Activated CD4-positive, alpha-beta memory T cell treated with anti-CD3 and anti-CD28 coated beads, Interleukin-2, amount 10 ng/mL, durations not matched to agents 7 days and 5 days (primary cell): ENCODE measurements around the gene SRPK2. TPM values are rescaled to one million over a fixed set of nuclear protein-coding genes. Genes with fewer than 3 reads are reported as not detected.

Source experiments
- CTCF ChIA-PET: fragments of 350-600 bp; sonication (Branson Sonifier 250); formaldehyde crosslinking; loops from one replicate; lab custom pipeline; 2021; ENCODE audit warnings: antibody characterized with exemption, inconsistent platforms; lab: Charles Lee
- POLR2A ChIA-PET: fragments of 350-600 bp; sonication (Branson Sonifier 250); formaldehyde crosslinking; loops from one replicate; lab custom pipeline; 2021; ENCODE audit warnings: antibody characterized with exemption; lab: Charles Lee
- DNase-seq: peaks from one replicate; pipeline ENCODE4 v3.0.0-alpha.2; 2020
- H3K27ac Mint-ChIP-seq: one replicate; pipeline ENCODE4 v1.8.0; 2021; ENCODE audit warnings: mild to moderate bottlenecking, mixed read lengths
- H3K27me3 Mint-ChIP-seq: one replicate; pipeline ENCODE4 v1.8.0; 2021; ENCODE audit warnings: mixed read lengths
- H3K36me3 Mint-ChIP-seq: one replicate; pipeline ENCODE4 v1.8.0; 2021; ENCODE audit warnings: low read depth, mixed read lengths
- H3K4me1 Mint-ChIP-seq: one replicate; pipeline ENCODE4 v1.8.0; 2021; ENCODE audit warnings: mixed read lengths
- H3K4me3 Mint-ChIP-seq: one replicate; pipeline ENCODE4 v1.8.0; 2021; ENCODE audit warnings: mild to moderate bottlenecking, mixed read lengths
- H3K9me3 Mint-ChIP-seq: one replicate; pipeline ENCODE4 v1.8.0; 2021; ENCODE audit warnings: mixed read lengths
- total RNA-seq, 2 experiments: library from RNA; stranded (reverse); gene quantifications; one replicate each; pipeline ENCODE4 v1.2.3, GENCODE V29; 2021

Gene SRPK2
- total RNA-seq, 2 experiments from 2014 or later, result 42.9 to 45.0 TPM

GRCh38 chr7:105218215-105218614 lies 170.5 kb downstream of the SRPK2 start:
- POLR2A ChIA-PET, result no interaction called here
- Mint-ChIP-seq H3K27me3 (no peaks in the 10 kb centered on the region), H3K4me3 (no peak overlapping the region), H3K27ac (no peak overlapping the region), H3K36me3 (peaks cover 5% of the 10 kb centered on the region), H3K9me3 (no peaks in the 10 kb centered on the region), H3K4me1 (peaks cover 6% of the 10 kb centered on the region)
- no peak for DNase-seq
- CTCF ChIA-PET, result no interaction called here

- ChIA-PET POLR2A (no interaction called here), CTCF (no interaction called here)
- peaks cover 6% of the 10 kb centered on the region for H3K4me1 Mint-ChIP-seq
- no peak for DNase-seq
- peaks cover 9% of the 10 kb centered on the region for H3K36me3 Mint-ChIP-seq
- H3K27me3 Mint-ChIP-seq, result no peaks in the 10 kb centered on the region
- no peaks in the 10 kb centered on the region for H3K9me3 Mint-ChIP-seq
- no peak overlapping the region for H3K4me3 Mint-ChIP-seq
- H3K27ac Mint-ChIP-seq, result no peak overlapping the region
These were observed 171.9 kb downstream of the SRPK2 start for GRCh38 chr7:105216786-105217185.

- DNase-seq, result no peak
- Mint-ChIP-seq H3K36me3 (peaks cover 9% of the 10 kb centered on the region), H3K9me3 (no peaks in the 10 kb centered on the region), H3K4me3 (no peak overlapping the region), H3K4me1 (peaks cover 8% of the 10 kb centered on the region), H3K27me3 (no peaks in the 10 kb centered on the region), H3K27ac (no peak overlapping the region)
- ChIA-PET CTCF (no interaction called here), POLR2A (no interaction called here)
These were observed 172.9 kb downstream of the SRPK2 start for GRCh38 chr7:105215821-105216220.

- ChIA-PET POLR2A (no interaction called here), CTCF (no interaction called here)
- Mint-ChIP-seq H3K9me3 (no peaks in the 10 kb centered on the region), H3K4me3 (no peak overlapping the region), H3K27me3 (no peaks in the 10 kb centered on the region), H3K36me3 (peaks cover 9% of the 10 kb centered on the region), H3K27ac (no peak overlapping the region), H3K4me1 (peaks cover 14% of the 10 kb centered on the region)
- no peak for DNase-seq
These were observed 173.5 kb downstream of the SRPK2 start for GRCh38 chr7:105215182-105215581.

- Mint-ChIP-seq H3K27me3 (no peaks in the 10 kb centered on the region), H3K4me1 (peaks cover 24% of the 10 kb centered on the region), H3K9me3 (no peaks in the 10 kb centered on the region), H3K36me3 (peaks cover 9% of the 10 kb centered on the region), H3K27ac (no peak overlapping the region), H3K4me3 (no peak overlapping the region)
- no peak for DNase-seq
- ChIA-PET CTCF (no interaction called here), POLR2A (no interaction called here)
These were observed 175.1 kb downstream of the SRPK2 start for GRCh38 chr7:105213611-105214010.

GRCh38 chr7:105212212-105212611 lies 176.5 kb downstream of the SRPK2 start:
- Mint-ChIP-seq H3K27ac (no peak overlapping the region), H3K4me3 (no peak overlapping the region), H3K27me3 (no peaks in the 10 kb centered on the region), H3K36me3 (peaks cover 19% of the 10 kb centered on the region), H3K9me3 (no peaks in the 10 kb centered on the region), H3K4me1 (peaks cover 29% of the 10 kb centered on the region)
- ChIA-PET CTCF (no interaction called here), POLR2A (no interaction called here)
- DNase-seq, result no peak

GRCh38 chr7:105210721-105211205 lies 178.0 kb downstream of the SRPK2 start:
- ChIA-PET CTCF (interaction anchor here (0.9 to 1.3 kb wide), 2 partner anchors 10 to 14 kb away, joined by 3 read pairs; no protein-coding TSS in a partner anchor), POLR2A (interaction anchor here (2.0 kb wide), 1 partner anchor 58 kb away, joined by 4 read pairs; no protein-coding TSS in a partner anchor)
- DNase-seq, result no peak
- peaks cover 21% of the 10 kb centered on the region for H3K36me3 Mint-ChIP-seq
- H3K27me3 Mint-ChIP-seq, result no peaks in the 10 kb centered on the region
- peaks cover 37% of the 10 kb centered on the region for H3K4me1 Mint-ChIP-seq
- no peak overlapping the region for H3K4me3 Mint-ChIP-seq
- no peak overlapping the region for H3K27ac Mint-ChIP-seq
- no peaks in the 10 kb centered on the region for H3K9me3 Mint-ChIP-seq

GRCh38 chr7:105209870-105210269 lies 178.9 kb downstream of the SRPK2 start:
- no peak overlapping the region for H3K27ac Mint-ChIP-seq
- H3K27me3 Mint-ChIP-seq, result no peaks in the 10 kb centered on the region
- H3K36me3 Mint-ChIP-seq, result peaks cover 16% of the 10 kb centered on the region
- POLR2A ChIA-PET, result interaction anchor here (1.2 to 2.0 kb wide), 2 partner anchors 58 to 143 kb away, joined by 4 read pairs; no protein-coding TSS in a partner anchor
- no peaks in the 10 kb centered on the region for H3K9me3 Mint-ChIP-seq
- CTCF ChIA-PET, result no interaction called here
- DNase-seq, result no peak
- H3K4me3 Mint-ChIP-seq, result no peak overlapping the region
- peaks cover 40% of the 10 kb centered on the region for H3K4me1 Mint-ChIP-seq

GRCh38 chr7:105209433-105209832 lies 179.3 kb downstream of the SRPK2 start:
- Mint-ChIP-seq H3K9me3 (no peaks in the 10 kb centered on the region), H3K4me1 (peaks cover 41% of the 10 kb centered on the region), H3K27ac (no peak overlapping the region), H3K4me3 (no peak overlapping the region), H3K27me3 (no peaks in the 10 kb centered on the region), H3K36me3 (peaks cover 16% of the 10 kb centered on the region)
- POLR2A ChIA-PET, result interaction anchor here (1.2 to 2.0 kb wide), 2 partner anchors 59 to 143 kb away, joined by 4 read pairs; no protein-coding TSS in a partner anchor
- DNase-seq, result no peak
- CTCF ChIA-PET, result interaction anchor here (0.7 kb wide), 1 partner anchor 157 kb away, joined by 3 read pairs; no protein-coding TSS in a partner anchor

- no peak for DNase-seq
- no peaks in the 10 kb centered on the region for H3K9me3 Mint-ChIP-seq
- POLR2A ChIA-PET, result no interaction called here
- H3K36me3 Mint-ChIP-seq, result peaks cover 16% of the 10 kb centered on the region
- H3K4me3 Mint-ChIP-seq, result no peak overlapping the region
- H3K27me3 Mint-ChIP-seq, result no peaks in the 10 kb centered on the region
- CTCF ChIA-PET, result interaction anchor here (0.8 kb wide), 1 partner anchor 16 kb away, joined by 3 read pairs; no protein-coding TSS in a partner anchor
- H3K4me1 Mint-ChIP-seq, result peaks cover 43% of the 10 kb centered on the region
- no peak overlapping the region for H3K27ac Mint-ChIP-seq
These were observed 181.7 kb downstream of the SRPK2 start for GRCh38 chr7:105206985-105207384.

GRCh38 chr7:105205592-105206237 lies 183.0 kb downstream of the SRPK2 start:
- Mint-ChIP-seq H3K4me1 (peaks cover 40% of the 10 kb centered on the region), H3K4me3 (peak overlapping the region; percentile 9), H3K27me3 (no peaks in the 10 kb centered on the region), H3K9me3 (no peaks in the 10 kb centered on the region), H3K27ac (peak overlapping the region; percentile 65), H3K36me3 (peaks cover 20% of the 10 kb centered on the region)
- ChIA-PET POLR2A (no interaction called here), CTCF (interaction anchor here (0.8 kb wide), 1 partner anchor 17 kb away, joined by 3 read pairs; no protein-coding TSS in a partner anchor)
- DNase-seq, result peak; percentile 24

- ChIA-PET CTCF (no interaction called here), POLR2A (no interaction called here)
- Mint-ChIP-seq H3K36me3 (peaks cover 27% of the 10 kb centered on the region), H3K4me1 (peaks cover 32% of the 10 kb centered on the region), H3K27ac (peak overlapping the region; percentile 17), H3K9me3 (no peaks in the 10 kb centered on the region), H3K27me3 (no peaks in the 10 kb centered on the region), H3K4me3 (no peak overlapping the region)
- DNase-seq, result no peak
These were observed 183.8 kb downstream of the SRPK2 start for GRCh38 chr7:105204953-105205352.

- Mint-ChIP-seq H3K27ac (no peak overlapping the region), H3K9me3 (no peaks in the 10 kb centered on the region)
- POLR2A ChIA-PET, result no interaction called here
These were observed 184.2 kb downstream of the SRPK2 start for GRCh38 chr7:105204520-105204919.

More at GRCh38 chr7:105204520-105204919, 184.2 kb downstream of the SRPK2 start:
- peaks cover 30% of the 10 kb centered on the region for H3K4me1 Mint-ChIP-seq
- CTCF ChIA-PET, result no interaction called here
- no peaks in the 10 kb centered on the region for H3K27me3 Mint-ChIP-seq
- H3K4me3 Mint-ChIP-seq, result no peak overlapping the region
- no peak for DNase-seq
- H3K36me3 Mint-ChIP-seq, result peaks cover 27% of the 10 kb centered on the region
